Measurements from ENCODE around the gene GUCY2C.

DNA sequence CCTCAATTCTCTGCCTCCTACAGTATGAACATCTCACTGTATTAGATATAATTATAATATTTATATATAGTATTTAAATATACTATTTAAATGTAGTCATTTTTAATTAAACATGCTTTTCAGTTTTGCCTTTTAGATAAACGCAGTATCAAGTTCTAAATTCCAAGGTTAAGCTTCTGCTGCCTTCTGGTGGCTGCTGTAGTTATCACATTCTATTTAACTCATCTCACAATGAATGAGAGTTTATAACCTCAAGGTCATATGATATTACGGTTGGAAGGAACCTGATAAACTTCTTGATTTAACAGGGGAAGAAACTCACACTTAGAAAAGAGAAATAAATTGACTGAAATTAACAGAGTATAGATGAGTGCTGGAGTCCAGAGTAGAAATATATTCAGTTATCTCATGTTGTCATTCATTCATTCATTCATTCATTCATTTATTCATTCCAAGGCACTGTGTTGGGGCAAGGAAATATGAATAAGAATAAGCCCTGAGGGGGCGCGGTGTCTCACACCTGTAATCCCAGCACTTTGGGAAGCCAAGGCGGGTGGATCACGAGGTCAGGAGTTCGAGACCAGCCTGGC lies 31.9 kb downstream of the GUCY2C start:
- TF ChIP-seq, protein P1, sequence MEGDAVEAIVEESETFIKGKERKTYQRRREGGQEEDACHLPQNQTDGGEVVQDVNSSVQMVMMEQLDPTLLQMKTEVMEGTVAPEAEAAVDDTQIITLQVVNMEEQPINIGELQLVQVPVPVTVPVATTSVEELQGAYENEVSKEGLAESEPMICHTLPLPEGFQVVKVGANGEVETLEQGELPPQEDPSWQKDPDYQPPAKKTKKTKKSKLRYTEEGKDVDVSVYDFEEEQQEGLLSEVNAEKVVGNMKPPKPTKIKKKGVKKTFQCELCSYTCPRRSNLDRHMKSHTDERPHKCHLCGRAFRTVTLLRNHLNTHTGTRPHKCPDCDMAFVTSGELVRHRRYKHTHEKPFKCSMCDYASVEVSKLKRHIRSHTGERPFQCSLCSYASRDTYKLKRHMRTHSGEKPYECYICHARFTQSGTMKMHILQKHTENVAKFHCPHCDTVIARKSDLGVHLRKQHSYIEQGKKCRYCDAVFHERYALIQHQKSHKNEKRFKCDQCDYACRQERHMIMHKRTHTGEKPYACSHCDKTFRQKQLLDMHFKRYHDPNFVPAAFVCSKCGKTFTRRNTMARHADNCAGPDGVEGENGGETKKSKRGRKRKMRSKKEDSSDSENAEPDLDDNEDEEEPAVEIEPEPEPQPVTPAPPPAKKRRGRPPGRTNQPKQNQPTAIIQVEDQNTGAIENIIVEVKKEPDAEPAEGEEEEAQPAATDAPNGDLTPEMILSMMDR (conservative IDR thresholded peaks at IDR 0.05; ENCODE audit: low read length), result peak; percentile 96
- TF ChIP-seq EZH2phosphoT487 (IDR thresholded peaks at IDR 0.05; ENCODE audit: borderline replicate concordance, low read depth, low read length), result no peak
